ENCODE results near the gene GCH1. TPM values are rescaled to one million over a fixed set of nuclear protein-coding genes. Genes with fewer than 3 reads are reported as not detected.

The GCH1 gene
- total RNA-seq, 1 donor from 2014 or later = 15.0 TPM

DNA sequence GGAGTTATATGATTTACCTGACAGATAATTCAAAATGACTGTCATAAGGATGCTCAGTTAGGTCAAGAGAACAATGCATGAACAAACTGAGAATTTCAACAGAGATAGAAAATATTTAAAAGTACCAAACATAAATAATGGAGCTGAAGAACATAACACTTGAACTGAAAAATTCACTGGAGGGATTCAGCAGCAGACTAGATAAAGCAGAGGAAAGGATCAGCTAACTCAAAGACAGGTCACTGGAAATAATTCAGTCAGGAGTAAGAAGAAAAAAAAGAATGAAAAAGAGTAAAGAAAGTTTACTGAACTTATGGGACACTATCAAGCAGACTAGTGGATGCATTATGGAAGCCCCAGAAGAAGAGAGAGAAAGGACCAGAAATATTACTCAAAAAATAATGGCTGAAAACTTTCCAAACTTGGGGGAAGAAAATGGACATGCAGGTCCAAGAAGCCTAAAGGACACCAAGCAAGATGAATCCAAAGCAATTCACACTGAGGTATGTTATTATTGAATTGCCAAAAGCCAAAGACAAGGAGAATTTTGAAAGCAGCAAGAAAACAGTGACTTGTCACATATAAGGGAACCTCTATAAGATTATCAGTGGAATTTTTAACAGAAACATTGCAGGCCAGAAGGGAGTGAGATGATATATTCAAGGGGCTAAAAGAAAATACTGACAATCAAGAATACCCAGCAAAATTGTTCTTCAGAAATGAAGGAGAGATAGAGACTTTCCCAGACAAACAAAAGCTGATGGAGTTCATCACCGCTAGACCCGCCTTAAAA, 78.7 kb downstream of the GCH1 start:
- no peak for DNase-seq (ENCODE audit: low read depth)
- TF ChIP-seq, protein P1, sequence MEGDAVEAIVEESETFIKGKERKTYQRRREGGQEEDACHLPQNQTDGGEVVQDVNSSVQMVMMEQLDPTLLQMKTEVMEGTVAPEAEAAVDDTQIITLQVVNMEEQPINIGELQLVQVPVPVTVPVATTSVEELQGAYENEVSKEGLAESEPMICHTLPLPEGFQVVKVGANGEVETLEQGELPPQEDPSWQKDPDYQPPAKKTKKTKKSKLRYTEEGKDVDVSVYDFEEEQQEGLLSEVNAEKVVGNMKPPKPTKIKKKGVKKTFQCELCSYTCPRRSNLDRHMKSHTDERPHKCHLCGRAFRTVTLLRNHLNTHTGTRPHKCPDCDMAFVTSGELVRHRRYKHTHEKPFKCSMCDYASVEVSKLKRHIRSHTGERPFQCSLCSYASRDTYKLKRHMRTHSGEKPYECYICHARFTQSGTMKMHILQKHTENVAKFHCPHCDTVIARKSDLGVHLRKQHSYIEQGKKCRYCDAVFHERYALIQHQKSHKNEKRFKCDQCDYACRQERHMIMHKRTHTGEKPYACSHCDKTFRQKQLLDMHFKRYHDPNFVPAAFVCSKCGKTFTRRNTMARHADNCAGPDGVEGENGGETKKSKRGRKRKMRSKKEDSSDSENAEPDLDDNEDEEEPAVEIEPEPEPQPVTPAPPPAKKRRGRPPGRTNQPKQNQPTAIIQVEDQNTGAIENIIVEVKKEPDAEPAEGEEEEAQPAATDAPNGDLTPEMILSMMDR (conservative IDR thresholded peaks at IDR 0.05; ENCODE audit: low read depth, low read length) = no peak

GRCh38 chr14:54822685-54823084, 79.9 kb downstream of the GCH1 start:
- TF ChIP-seq, protein P1 (conservative IDR thresholded peaks at IDR 0.05; ENCODE audit: low read depth, low read length) = no peak
- no peak for DNase-seq (ENCODE audit: low read depth)
- no peak overlapping the region for H3K4me3 ChIP-seq (ENCODE audit: low read depth, low read length)

More for the DNA sequence above, 78.7 kb downstream of the GCH1 start:
- H3K4me3 ChIP-seq (ENCODE audit: low read depth, low read length) = no peak overlapping the region

- DNase-seq (ENCODE audit: low read depth) = no peak
- TF ChIP-seq, protein P1 (conservative IDR thresholded peaks at IDR 0.05; ENCODE audit: low read depth, low read length) = no peak
- no peak overlapping the region for H3K4me3 ChIP-seq (ENCODE audit: low read depth, low read length)
Observed at GRCh38 chr14:54818201-54819133, 84.2 kb downstream of the GCH1 start.

DNA sequence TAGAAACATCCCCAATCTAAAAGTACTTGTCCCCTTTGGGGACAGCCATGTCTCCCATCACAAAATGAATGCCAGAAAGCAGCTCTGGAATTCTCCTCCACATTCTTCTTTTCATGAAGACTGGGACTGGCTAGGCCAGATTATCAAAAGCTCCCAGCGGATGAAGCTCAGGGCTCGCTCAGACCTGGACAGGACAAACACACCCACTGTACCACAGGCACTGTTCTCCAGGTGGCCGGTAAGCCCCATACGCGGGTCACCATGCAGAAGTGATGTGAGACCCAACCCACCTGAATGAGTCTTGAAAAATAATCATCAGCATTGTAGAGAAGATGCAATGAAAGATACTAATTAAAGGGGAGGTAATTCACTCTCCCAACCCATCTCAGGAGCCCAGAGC, 85.1 kb downstream of the GCH1 start:
- H3K4me3 ChIP-seq (ENCODE audit: low read depth, low read length) = no peak overlapping the region
- TF ChIP-seq, protein P1 (conservative IDR thresholded peaks at IDR 0.05; ENCODE audit: low read depth, low read length) = no peak
- no peak for DNase-seq (ENCODE audit: low read depth)

DNA sequence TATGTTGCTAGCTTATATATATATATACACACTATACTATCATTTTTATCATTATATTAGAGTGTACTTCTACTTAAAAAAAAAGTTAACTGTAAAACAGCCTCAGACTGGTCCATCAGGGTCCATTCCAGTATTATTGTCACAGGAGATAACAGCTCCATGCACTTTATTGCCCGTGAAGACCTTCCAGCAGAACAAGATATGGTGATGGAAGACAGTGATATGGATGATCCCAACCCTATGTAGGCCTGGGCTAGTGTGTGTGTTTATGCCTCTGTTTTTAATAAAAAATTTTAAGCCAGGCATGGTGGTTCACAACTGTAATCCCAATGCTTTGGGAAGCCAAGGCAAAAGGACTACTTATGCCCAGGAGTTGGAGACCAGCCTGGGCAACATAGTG, 86.2 kb downstream of the GCH1 start:
- no peak for DNase-seq (ENCODE audit: low read depth)
- TF ChIP-seq, protein P1 (conservative IDR thresholded peaks at IDR 0.05; ENCODE audit: low read depth, low read length) = no peak
- H3K4me3 ChIP-seq (ENCODE audit: low read depth, low read length) = no peak overlapping the region

- DNase-seq (ENCODE audit: low read depth) = no peak
- TF ChIP-seq, protein P1 (conservative IDR thresholded peaks at IDR 0.05; ENCODE audit: low read depth, low read length) = no peak
- H3K4me3 ChIP-seq (ENCODE audit: low read depth, low read length) = no peak overlapping the region
Observed at GRCh38 chr14:54815515-54815914, 87.1 kb downstream of the GCH1 start.
